ENCODE measurements around the gene ALG2.

ALG2 gene

GRCh38 chr9:99192786-99193465 is 28.8 kb downstream of the ALG2 start:
- DNase-seq (ENCODE audit: low read depth in 2 of 2), result no peak

GRCh38 chr9:99190597-99191283 is 31.0 kb downstream of the ALG2 start:
- DNase-seq (ENCODE audit: low read depth in 2 of 2), result no peak

GRCh38 chr9:99189887-99190596 is 31.7 kb downstream of the ALG2 start:
- no peak for DNase-seq (ENCODE audit: low read depth in 2 of 2)

DNA sequence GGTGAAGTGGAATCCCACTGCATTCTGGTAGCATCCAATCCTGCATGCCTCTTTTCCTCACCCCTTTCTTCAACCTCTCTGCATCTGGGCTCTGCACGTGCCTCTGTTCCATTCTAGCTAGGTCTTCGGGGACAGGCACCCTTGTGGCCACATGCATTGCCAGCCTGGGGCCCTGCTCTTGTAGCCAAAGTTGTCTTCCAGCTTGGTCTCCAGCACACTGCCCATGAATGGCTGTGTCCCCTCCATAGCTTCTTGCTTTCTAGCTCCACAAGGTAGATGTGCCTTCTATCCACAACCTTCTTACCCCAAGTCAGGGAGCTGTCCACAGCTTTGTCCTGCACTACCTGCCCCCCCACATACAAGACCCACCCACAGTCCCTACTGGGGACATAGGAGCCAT is 32.6 kb downstream of the ALG2 start:
- no peak for DNase-seq (ENCODE audit: low read depth in 2 of 2)

DNA sequence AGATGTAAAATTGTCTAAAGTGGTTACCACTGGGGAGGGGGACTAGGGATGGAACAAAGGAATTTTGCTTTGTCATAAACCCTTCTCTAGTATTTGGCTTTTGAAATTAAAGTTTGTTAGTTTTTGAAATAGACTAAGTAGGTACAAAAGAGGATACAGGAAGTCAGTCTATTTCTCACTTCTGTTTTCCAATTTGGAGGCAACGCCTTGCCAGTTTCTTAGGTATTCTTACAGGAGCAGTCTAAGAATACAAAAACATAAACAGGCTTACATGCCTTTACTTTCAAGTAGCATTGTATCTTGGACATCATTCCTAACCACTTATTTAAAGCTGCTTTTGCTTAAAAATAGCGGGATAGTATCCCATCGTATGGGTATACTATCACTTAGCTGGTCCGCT is 34.4 kb downstream of the ALG2 start:
- no peak for DNase-seq (ENCODE audit: low read depth in 2 of 2)

DNA sequence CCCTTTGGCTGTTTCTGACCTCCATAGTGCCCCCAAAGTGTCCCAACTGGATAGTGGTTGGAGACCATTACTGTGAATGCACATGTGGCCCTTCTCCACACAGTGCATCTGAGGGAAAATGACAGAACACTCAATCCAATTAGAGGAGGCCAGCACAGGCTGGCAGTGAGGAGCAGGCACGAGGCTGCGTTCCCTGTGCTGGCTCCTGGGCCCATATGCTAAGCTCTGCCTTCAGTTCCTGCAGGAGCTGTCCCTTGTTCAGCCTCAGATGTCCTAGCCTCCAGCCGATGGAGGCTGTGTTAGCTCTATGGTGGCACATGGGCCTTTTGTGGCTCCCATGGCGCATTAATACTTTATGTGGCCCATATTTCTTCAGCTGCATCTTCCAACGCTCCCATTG is 35.8 kb downstream of the ALG2 start:
- no peak for DNase-seq (ENCODE audit: low read depth in 2 of 2)

GRCh38 chr9:99185348-99185632 is 36.5 kb downstream of the ALG2 start:
- DNase-seq (ENCODE audit: low read depth in 2 of 2), result no peak

DNA sequence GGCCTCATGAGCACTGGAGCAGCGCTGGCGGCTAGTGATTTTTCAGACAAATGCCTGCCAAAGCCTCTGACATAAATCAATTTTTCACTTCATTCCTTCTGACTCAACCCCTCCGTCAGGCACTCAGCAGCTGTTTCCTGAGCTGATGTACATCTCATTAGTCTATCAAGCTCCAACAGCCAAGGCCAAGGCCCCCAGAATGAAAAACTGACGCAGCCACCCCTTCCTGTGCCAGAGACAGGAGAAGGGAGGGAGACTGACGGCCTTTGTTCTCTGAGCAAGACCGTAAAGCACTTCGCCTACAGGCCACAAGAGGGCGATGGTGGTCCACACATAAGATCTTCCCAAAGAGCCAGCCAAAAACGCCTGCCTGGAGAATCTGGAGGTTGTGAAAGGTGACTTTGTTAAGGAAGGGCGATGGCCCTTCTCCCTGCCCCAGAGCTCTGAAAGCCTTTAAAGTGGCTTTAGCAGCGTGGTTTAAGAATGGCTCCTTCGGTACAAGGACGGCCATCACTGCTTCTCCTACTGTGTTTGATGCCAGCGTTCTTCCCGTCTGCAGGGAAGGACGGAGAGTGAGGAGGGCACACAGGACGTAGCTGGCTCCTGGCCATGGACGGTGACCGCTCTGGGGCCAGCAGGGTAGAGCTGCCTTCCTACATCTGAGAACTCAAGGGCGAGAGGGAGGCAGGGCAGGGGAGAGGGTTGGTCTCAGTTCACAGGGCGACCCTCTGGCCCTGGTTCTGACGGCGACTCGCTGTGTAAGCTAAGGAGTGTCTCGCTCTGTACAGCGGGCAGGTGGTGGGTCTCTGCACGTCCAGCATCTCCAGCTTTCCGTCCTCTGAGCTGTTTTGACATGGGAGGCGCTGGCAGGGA is 37.0 kb downstream of the ALG2 start:
- peak; percentile 40 to 53 for DNase-seq (ENCODE audit: low read depth in 2 of 2)

DNA sequence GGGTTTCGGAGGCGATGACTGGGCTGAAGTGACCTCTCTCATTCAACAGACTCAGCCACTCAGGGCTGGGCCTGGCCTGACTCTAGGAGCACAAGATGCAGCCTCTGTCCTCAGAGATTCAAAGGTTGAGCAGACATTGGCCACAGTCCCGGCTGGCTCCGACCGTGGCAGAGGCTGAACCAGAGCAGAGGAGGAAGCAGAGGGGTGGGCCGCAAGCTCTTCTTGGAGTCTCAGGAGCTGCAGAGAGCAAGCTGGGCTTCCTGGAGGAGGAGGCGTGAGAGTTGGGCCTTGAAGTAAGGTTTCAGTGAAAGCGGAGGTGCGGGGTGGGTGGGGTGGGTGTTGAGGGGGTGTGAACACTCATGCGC is 37.6 kb downstream of the ALG2 start:
- no peak for DNase-seq (ENCODE audit: low read depth in 2 of 2)

DNA sequence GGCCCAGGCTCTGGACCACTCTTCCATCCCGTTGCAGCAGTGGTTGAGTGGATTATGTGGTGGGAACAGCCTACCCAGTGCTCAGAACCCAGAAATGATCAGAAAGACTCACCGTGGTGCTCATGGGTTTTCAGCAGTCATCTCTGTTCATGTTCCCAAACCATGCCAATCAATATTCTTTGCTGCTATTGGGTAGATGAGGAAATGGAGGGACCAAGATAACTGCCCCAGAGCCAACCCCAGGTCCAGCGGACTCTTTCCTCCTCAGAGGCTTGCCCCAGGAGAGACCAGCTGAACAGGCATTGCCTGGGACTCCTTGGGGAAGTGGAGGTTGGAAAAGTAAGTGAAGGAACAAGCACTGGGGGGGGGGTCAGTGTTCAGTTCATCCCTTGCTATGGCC is 38.1 kb downstream of the ALG2 start:
- no peak for DNase-seq (ENCODE audit: low read depth in 2 of 2)

GRCh38 chr9:99182356-99182755 is 39.4 kb downstream of the ALG2 start:
- DNase-seq (ENCODE audit: low read depth in 2 of 2), result no peak

GRCh38 chr9:99181621-99182020 is 40.1 kb downstream of the ALG2 start:
- no peak for DNase-seq (ENCODE audit: low read depth in 2 of 2)

GRCh38 chr9:99181206-99181605 is 40.5 kb downstream of the ALG2 start:
- no peak for DNase-seq (ENCODE audit: low read depth in 2 of 2)

DNA sequence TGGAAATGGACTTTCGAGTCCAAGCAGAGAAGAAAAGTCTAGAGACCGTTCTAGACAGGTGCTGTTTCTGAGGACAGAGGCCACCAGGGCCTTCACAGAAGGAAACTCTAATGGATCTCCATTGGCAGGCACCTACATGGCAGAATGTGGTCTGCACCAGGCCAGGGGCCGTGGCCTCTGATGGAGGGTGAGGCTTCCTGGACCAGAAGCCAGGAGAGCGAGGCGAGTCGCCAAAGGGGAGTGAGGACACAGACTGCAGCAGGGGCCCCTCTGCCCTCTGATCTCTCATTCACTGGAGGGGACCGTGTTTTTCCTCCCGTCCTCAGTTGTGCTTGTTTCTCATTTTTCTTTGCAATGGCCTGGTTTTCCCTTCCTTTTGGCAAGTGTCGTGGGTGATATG is 41.1 kb downstream of the ALG2 start:
- DNase-seq (ENCODE audit: low read depth in 2 of 2), result no peak

DNA sequence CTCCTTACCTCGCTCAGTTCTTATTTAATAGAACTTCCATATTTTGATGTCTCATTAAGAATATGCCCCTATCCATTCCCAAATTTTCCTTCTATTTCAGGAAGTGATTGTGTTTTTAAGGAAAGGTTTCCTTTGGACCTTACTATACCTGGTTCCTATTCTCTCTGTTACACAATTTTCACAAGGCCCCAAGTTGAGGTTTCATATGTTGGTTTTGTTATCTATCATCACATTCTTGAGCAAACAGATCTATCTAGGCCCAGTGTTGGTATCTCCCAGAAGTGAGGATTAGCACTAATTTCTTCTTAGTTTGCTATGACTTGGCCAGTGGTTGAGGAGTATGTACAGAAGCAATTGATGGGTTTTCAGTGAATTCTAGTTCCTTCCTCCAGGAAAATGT is 41.5 kb downstream of the ALG2 start:
- DNase-seq (ENCODE audit: low read depth in 2 of 2), result no peak

DNA sequence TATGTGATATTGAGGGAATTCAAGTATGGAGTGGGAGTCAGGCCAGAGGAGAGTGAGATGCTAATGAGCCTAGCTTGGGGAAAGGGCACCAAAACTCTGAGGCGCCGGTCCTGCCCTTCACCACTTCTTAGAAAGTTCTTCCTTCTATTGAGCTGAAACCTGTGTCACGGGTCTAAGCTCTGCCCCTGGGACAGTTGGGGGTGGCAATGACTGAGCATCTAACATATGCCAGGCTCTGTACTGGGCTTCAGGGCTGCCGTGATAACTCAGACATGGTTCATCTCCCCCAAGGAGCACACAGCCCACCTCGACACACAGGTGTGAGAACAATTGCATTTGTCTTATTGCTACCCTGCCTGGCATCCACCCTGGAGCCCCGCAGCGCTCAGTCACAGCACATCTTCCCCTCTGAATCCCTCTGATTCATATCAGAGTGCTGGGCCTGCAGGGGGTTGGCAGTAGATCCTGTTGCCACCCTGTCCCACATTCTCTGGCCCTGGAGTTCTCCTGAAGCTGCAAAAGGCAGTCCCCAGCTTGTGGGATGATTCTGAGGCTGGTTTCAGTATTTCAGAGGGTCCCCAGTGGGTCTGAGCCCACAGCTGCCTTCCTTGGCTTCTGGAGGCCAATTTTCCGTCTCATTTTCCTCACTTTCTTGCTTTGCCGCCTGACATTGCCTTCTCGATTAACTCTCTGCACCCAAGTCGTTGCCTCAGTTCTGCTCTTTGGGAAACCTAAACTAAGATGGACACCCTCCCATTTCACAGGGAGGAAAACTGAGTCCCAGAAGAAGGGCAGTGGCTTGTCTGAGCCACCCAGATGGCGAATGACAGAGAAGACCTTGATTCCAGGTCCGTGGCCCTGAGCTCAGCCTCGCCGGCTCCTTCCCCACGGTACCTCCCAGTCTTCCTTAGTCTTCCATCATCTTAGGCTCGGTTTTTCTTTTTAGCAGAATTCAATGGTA is 42.5 kb downstream of the ALG2 start:
- no peak for DNase-seq (ENCODE audit: low read depth in 2 of 2)

- DNase-seq (ENCODE audit: low read depth in 2 of 2), result no peak
These were observed 44.0 kb downstream of the ALG2 start for GRCh38 chr9:99177576-99178366.

- DNase-seq (ENCODE audit: low read depth in 2 of 2), result no peak
These were observed 45.2 kb downstream of the ALG2 start for GRCh38 chr9:99176527-99177013.

DNA sequence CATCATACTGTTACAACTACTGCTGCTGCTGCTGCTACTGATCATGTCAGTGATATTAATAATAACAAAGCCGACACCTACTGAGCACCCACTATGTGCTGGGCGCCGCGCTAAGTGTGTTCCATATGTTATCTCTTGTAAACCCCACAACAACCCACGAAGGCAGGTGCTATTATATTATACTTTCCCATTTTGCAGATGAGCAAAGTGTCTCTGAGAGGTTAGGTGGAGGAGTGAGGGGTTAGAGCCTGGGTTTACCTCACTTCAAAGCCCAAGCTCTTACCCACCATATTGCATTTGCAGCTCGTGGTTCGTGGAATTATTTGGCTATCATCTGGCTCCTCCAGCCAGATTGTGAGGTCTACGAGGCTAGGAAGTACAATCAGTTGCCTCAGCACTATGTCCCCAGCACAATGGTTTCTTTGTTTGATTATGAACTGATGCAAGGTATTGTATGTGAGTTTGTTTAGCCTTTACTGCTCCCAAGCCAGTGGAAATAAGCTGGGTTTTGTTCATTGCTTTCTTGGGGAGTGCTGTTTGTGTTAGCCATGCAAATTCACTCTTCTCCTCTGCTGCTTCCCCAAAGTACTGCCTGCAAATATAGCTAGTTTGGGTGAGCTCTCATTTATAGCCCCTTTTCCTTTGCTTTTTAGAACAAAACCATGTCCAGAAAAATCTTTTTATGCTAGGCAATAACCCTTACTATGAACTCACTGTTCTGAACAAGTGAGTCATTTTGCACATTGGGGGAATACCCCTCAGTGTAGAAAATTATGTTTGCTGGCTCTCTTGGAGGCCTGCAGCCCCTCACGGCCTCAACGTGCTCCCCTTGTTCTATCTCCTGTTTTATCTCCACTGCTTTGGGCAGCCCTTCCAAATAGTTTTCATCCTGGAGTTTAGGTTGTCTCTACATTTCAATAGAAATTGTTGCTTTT is 47.9 kb downstream of the ALG2 start:
- DNase-seq (ENCODE audit: low read depth in 2 of 2), result no peak
